ENCODE results near the gene MICALL1. TPM values are rescaled to one million over a fixed set of nuclear protein-coding genes. Genes with fewer than 3 reads are reported as not detected.

Gene MICALL1
- total and polyA plus RNA-seq, 2 of the 13 experiments (the other 11 are each of a cell fraction or from before 2014, with no cell fraction given) = 7.6 to 10.6 TPM

GRCh38 chr22:37917874-37918548, 11.9 kb downstream of the MICALL1 start (continued):
- TF ChIP-seq AFF4 (CRISPR knock-in tag; IDR thresholded peaks at IDR 0.05) = no peak

- in situ Hi-C loops (cut with HindIII; ENCODE audit: extremely low pct_ligation_motif_present, low pct_unique_long_range_greater_than_20kb) = no loop called here
- peak; percentile 27 for ATAC-seq
- no peak for DNase-seq (ENCODE audit: low spot score)
- TF ChIP-seq GABPA (IDR thresholded peaks at IDR 0.05; ENCODE audit: low read depth, low read length) (no peak), GABPA (CRISPR knock-in tag; IDR thresholded peaks at IDR 0.05; ENCODE audit: low read depth) (peak; percentile 61), SP4 (CRISPR knock-in tag; IDR thresholded peaks at IDR 0.05) (no peak), ARNTL (CRISPR knock-in tag; IDR thresholded peaks at IDR 0.05) (no peak), ZNF687 (CRISPR knock-in tag; IDR thresholded peaks at IDR 0.05) (peak; percentile 45), ZNF773 (CRISPR knock-in tag; IDR thresholded peaks at IDR 0.05; ENCODE audit: borderline replicate concordance) (no peak), E2F2 (CRISPR knock-in tag; IDR thresholded peaks at IDR 0.05; ENCODE audit: borderline replicate concordance) (no peak), CTCF (CRISPR knock-in tag; IDR thresholded peaks at IDR 0.05) (0 out of 2 replicates have a peak, but pooled peaks have one; percentile 4), RAD51 (IDR thresholded peaks at IDR 0.05; ENCODE audit: borderline replicate concordance) (no peak)
Observed at GRCh38 chr22:37918580-37919270, 12.6 kb downstream of the MICALL1 start.

More at GRCh38 chr22:37918580-37919270, 12.6 kb downstream of the MICALL1 start:
- intact Hi-C loops (cut with micrococcal nuclease; ENCODE audit: unreplicated experiment) = no loop called here
- no peaks in the 10 kb centered on the region for H3K27me3 ChIP-seq (ENCODE audit: control insufficient read depth in 1 of 2, insufficient read depth in 2 of 2, low read length in 2 of 2)
- no peak overlapping the region for H3K4me3 ChIP-seq (replicated peaks in 1 of 3; ENCODE audit: insufficient read depth in 1 of 3, low read depth in 2 of 3, low read length in 3 of 3)
- H3K79me2 ChIP-seq (ENCODE audit: insufficient read depth, low read length) = no peaks in the 10 kb centered on the region
- ChIA-PET CTCF (ENCODE audit: low intra/inter-chr PET ratio, low total read pairs) (no interaction called here), POLR2A (interaction anchor here (0.8 kb wide), 1 partner anchor 29 kb away, joined by 4 read pairs; no protein-coding TSS in a partner anchor)
- no peak overlapping the region for H2AFZ ChIP-seq (ENCODE audit: low read length)
- FAIRE-seq = no peak
- 84% methylated on average over 14 of the region's 25 CpGs for WGBS (ENCODE audit: low lambda C conversion rate)
- BruUV-seq (replicated peaks) = no TSS peak
- H3K9me3 ChIP-seq (ENCODE audit: low read length) = no peaks in the 10 kb centered on the region
- H3K9ac ChIP-seq (ENCODE audit: insufficient read depth, low read depth, low read length) = no peak overlapping the region
- no peaks in the 10 kb centered on the region; the same call in 1 of the 2 replicates for H3K4me1 ChIP-seq (ENCODE audit: insufficient read depth, low read length)
- no peak overlapping the region for H3K27ac ChIP-seq (ENCODE audit: extremely low read length, insufficient read depth, low read length)
- H3K4me2 ChIP-seq (ENCODE audit: low read depth, low read length) = no peak overlapping the region
- H3K36me3 ChIP-seq (replicated peaks in 1 of 2; ENCODE audit: control insufficient read depth in 1 of 2, insufficient read depth in 2 of 2, low read length in 2 of 2) = peaks cover 9 to 31% of the 10 kb centered on the region in 2 experiments; a peak in 4 of 5 replicates
- no peaks in the 10 kb centered on the region for H4K20me1 ChIP-seq (ENCODE audit: insufficient read depth, low read length)
